ENCODE measurements around the gene ADGRG1.

DNA sequence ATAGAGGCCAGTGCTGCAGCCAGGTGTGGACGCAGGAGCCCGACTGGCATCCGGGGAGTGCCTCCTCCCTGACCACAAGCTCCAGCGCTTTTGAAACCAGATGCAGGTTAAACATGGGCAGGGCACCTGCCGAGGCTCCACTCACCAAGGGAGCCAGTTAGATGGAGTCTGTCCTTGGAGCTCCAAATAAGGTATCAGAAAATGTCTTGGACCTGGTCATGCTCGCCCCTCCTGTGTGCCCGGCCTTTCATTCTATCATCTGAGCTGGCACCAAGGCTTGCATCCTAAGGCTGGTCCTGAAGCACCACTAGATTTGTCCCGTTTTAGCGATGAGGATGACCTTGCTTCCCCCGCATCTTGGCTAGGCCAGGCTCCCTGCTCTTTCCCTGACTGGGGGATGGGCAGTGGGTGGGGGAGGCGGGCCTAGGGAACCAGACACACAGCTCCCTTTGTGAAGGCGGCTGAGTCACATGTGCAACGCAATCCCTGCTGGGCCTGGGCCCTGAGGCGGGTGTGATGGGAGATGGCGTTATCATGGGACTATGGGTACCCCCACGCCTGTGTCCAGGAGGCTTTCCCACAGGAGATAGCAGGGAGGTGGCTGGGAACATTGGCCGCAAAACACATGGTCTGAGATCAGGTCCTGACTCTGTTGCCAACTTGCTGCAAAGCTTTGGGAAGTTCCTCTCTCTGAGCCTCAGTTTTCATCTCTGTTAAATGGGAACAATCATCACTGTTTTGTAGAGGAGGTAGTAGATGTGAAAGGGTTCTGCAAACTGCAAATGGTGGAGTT lies 5.0 kb upstream of the ADGRG1 start:
- TF ChIP-seq SP2 (tag by site-specific recombination; IDR thresholded peaks at IDR 0.05), result no peak
- TF ChIP-seq, protein P1, sequence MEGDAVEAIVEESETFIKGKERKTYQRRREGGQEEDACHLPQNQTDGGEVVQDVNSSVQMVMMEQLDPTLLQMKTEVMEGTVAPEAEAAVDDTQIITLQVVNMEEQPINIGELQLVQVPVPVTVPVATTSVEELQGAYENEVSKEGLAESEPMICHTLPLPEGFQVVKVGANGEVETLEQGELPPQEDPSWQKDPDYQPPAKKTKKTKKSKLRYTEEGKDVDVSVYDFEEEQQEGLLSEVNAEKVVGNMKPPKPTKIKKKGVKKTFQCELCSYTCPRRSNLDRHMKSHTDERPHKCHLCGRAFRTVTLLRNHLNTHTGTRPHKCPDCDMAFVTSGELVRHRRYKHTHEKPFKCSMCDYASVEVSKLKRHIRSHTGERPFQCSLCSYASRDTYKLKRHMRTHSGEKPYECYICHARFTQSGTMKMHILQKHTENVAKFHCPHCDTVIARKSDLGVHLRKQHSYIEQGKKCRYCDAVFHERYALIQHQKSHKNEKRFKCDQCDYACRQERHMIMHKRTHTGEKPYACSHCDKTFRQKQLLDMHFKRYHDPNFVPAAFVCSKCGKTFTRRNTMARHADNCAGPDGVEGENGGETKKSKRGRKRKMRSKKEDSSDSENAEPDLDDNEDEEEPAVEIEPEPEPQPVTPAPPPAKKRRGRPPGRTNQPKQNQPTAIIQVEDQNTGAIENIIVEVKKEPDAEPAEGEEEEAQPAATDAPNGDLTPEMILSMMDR (tag by site-specific recombination; IDR thresholded peaks at IDR 0.05), result no peak
- no peak for TF ChIP-seq ZNF324 (tag by site-specific recombination; IDR thresholded peaks at IDR 0.05)
- no peak for TF ChIP-seq ZNF514 (tag by site-specific recombination; IDR thresholded peaks at IDR 0.05)
- no peak for TF ChIP-seq ZNF416 (tag by site-specific recombination; IDR thresholded peaks at IDR 0.05)
- TF ChIP-seq, protein P2, sequence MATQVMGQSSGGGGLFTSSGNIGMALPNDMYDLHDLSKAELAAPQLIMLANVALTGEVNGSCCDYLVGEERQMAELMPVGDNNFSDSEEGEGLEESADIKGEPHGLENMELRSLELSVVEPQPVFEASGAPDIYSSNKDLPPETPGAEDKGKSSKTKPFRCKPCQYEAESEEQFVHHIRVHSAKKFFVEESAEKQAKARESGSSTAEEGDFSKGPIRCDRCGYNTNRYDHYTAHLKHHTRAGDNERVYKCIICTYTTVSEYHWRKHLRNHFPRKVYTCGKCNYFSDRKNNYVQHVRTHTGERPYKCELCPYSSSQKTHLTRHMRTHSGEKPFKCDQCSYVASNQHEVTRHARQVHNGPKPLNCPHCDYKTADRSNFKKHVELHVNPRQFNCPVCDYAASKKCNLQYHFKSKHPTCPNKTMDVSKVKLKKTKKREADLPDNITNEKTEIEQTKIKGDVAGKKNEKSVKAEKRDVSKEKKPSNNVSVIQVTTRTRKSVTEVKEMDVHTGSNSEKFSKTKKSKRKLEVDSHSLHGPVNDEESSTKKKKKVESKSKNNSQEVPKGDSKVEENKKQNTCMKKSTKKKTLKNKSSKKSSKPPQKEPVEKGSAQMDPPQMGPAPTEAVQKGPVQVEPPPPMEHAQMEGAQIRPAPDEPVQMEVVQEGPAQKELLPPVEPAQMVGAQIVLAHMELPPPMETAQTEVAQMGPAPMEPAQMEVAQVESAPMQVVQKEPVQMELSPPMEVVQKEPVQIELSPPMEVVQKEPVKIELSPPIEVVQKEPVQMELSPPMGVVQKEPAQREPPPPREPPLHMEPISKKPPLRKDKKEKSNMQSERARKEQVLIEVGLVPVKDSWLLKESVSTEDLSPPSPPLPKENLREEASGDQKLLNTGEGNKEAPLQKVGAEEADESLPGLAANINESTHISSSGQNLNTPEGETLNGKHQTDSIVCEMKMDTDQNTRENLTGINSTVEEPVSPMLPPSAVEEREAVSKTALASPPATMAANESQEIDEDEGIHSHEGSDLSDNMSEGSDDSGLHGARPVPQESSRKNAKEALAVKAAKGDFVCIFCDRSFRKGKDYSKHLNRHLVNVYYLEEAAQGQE (tag by site-specific recombination; IDR thresholded peaks at IDR 0.05), result no peak
- no peak for TF ChIP-seq ZNF248 (tag by site-specific recombination; IDR thresholded peaks at IDR 0.05)
